T-cell (primary cell): ENCODE results near the gene SOS1. TPM values are rescaled to one million over a fixed set of nuclear protein-coding genes. Genes with fewer than 3 reads are reported as not detected.

Source experiments
- ATAC-seq, 4 experiments: fragments of 200-7000 bp in 3 of 4; fragments of 150-1000 bp in 1 of 4; cut with Tn5 transposase; replicated peaks in 1 of 4; 1 replicate in 3 of 4; 2 replicates in 1 of 4; pipeline ENCODE4 v1.10.0; 2021; ENCODE audit warnings: moderate library complexity in 3 of 4, mild to moderate bottlenecking in 2 of 4, moderate number of reproducible peaks in 1 of 4
- CTCF ChIA-PET, 2 donors: fragments of 300-600 bp; sonication (Branson Sonifier 250); formaldehyde crosslinking; loops; one replicate each; lab custom pipeline; 2022; ENCODE audit warnings: antibody characterized with exemption in 2 of 2; lab: Charles Lee
- POLR2A ChIA-PET, 2 donors: fragments of 300-600 bp; sonication (Branson Sonifier 250); formaldehyde crosslinking; loops; one replicate each; lab custom pipeline; 2022; ENCODE audit warnings: antibody characterized with exemption in 2 of 2; lab: Charles Lee
- DNase-seq, 35 experiments: peaks; one replicate each; pipeline versions ENCODE4 v3.0.0 to v3.0.0-alpha.2; 2013 to 2023
- H3K27ac ChIP-seq: one replicate; pipeline ENCODE4 v1.5.1; 2013; ENCODE audit warnings: low read length
- H3K27me3 ChIP-seq, 2 experiments: replicated peaks in 1 of 2; 1 replicate in 1 of 2; 2 replicates in 1 of 2; pipeline versions ENCODE4 v1.6.1 to v1.7.0; 2013; ENCODE audit warnings: low read length in 1 of 2, mixed read lengths in 1 of 2; ENCODE audit not compliant: control insufficient read depth in 2 of 2, insufficient read depth in 2 of 2; ENCODE audit errors: extremely low read depth in 1 of 2
- H3K36me3 ChIP-seq, 2 donors: 1 replicate in 1 of 2; 2 replicates in 1 of 2; pipeline versions ENCODE4 v1.6.1 to v1.7.0; 2013; ENCODE audit warnings: low read length in 1 of 2; ENCODE audit not compliant: control insufficient read depth in 2 of 2, insufficient read depth in 1 of 2; ENCODE audit errors: extremely low read depth in 1 of 2
- H3K4me1 ChIP-seq, 2 experiments: 1 replicate in 1 of 2; 2 replicates in 1 of 2; pipeline versions ENCODE4 v1.6.1 to v1.7.0; 2013; ENCODE audit warnings: low read length in 2 of 2, mixed read lengths in 1 of 2; ENCODE audit not compliant: insufficient read depth in 2 of 2, control insufficient read depth in 1 of 2; ENCODE audit errors: extremely low read depth in 1 of 2
- H3K4me3 ChIP-seq, 2 donors: 1 replicate in 1 of 2; 2 replicates in 1 of 2; pipeline versions ENCODE4 v1.5.1 to v1.7.0; 2013; ENCODE audit warnings: mild to moderate bottlenecking in 2 of 2, low read length in 1 of 2, moderate library complexity in 1 of 2; ENCODE audit not compliant: control insufficient read depth in 1 of 2; ENCODE audit errors: extremely low read depth in 1 of 2
- H3K9me3 ChIP-seq: 2 replicates; pipeline ENCODE4 v1.7.0; 2013
- H3K27ac Mint-ChIP-seq, 2 donors: one replicate each; pipeline ENCODE4 v1.8.0; 2020 to 2021; ENCODE audit warnings: mild to moderate bottlenecking in 2 of 2, mixed read lengths in 2 of 2
- H3K27me3 Mint-ChIP-seq, 2 donors: one replicate each; pipeline ENCODE4 v1.8.0; 2021 to 2022; ENCODE audit warnings: mixed read lengths in 2 of 2
- H3K36me3 Mint-ChIP-seq: one replicate; pipeline ENCODE4 v1.8.0; 2021; ENCODE audit warnings: mixed read lengths
- H3K4me1 Mint-ChIP-seq, 3 donors: one replicate each; pipeline ENCODE4 v1.8.0; 2020 to 2022; ENCODE audit warnings: mixed read lengths in 3 of 3, mild to moderate bottlenecking in 1 of 3
- H3K4me3 Mint-ChIP-seq, 3 donors: one replicate each; pipeline ENCODE4 v1.8.0; 2020 to 2022; ENCODE audit warnings: mild to moderate bottlenecking in 3 of 3, mixed read lengths in 3 of 3, moderate library complexity in 3 of 3
- H3K9me3 Mint-ChIP-seq, 3 donors: one replicate each; pipeline ENCODE4 v1.8.0; 2020 to 2022; ENCODE audit warnings: mixed read lengths in 3 of 3
- WGBS: methylation state at CpG from one replicate; pipeline ENCODE4 v1.1.5; 2013; ENCODE audit warnings: missing lambda C conversion rate; ENCODE audit not compliant: insufficient coverage; 5-methylcytosine and 5-hydroxymethylcytosine counted together
- total RNA-seq, 35 experiments: library from RNA in 6 of 35; stranded (reverse) in 6 of 35; fragments of 120-200 nt in 1 of 35; gene quantifications; one replicate each; pipeline versions ENCODE4 v1.2.1 to v1.2.4 and lab custom pipeline; 2013 to 2026

SOS1 gene
- total RNA-seq, 5 donors from 2014 or later (not counting 1 experiment from before 2014, with no cell fraction given) = 44.3 to 138 (median 82.9) TPM

- POLR2A ChIA-PET = interaction anchor here (0.6 to 1.2 kb wide), 5 partner anchors 12 to 1542 kb away, joined by 3 to 4 read pairs (median 4); partner anchors contain the start of gene SRSF7 (in 2 of the 2)
- peak overlapping the region; percentile 77 to 94 for H3K4me3 ChIP-seq
These were observed 3.3 kb upstream of the SOS1 start for GRCh38 chr2:39124000-39124745.

DNA sequence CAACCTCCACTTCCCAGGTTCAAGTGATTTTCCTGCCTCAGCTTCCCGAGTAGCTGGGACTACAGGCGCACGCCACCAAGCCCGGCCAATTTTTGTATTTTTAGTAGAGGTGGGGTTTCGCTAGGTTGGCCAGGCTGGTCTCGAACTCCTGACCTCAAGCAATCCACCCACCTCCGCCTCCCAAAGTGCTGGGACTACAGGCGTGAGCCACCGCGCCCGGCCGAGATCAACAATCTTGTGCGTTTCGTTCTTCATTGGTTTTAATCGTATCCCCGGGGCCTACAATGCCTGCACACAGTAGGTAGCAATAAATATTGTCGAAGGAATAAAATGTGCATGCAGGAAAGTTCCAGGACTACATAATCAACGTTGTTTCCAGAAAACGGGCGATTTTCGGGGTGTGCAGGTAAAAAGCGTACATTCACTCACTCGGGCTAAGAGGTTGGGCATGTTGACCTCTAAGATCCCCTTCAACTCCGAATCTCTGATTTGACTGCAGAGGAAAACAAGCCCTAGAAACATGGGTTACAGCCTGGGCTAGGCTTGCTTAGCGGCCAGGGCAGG lies 2.7 kb upstream of the SOS1 start:
- Histone ChIP-seq H3K4me3 (peak overlapping the region; percentile 77 to 78), H3K4me1 (peaks cover 32 to 42% of the 10 kb centered on the region in 2 experiments), H3K36me3 (no peaks in the 10 kb centered on the region), H3K27me3 (no peaks in the 10 kb centered on the region), H3K9me3 (no peaks in the 10 kb centered on the region), H3K27ac (peak overlapping the region; percentile 91)
- CTCF ChIA-PET = interaction anchor here (0.6 to 1.9 kb wide), 9 partner anchors 11 to 106 kb away, joined by 3 to 12 read pairs (median 5); no protein-coding TSS in a partner anchor
- Mint-ChIP-seq H3K9me3 (no peaks in the 10 kb centered on the region), H3K4me3 (peak overlapping the region; percentile 90 to 99 (median 93)), H3K4me1 (peaks cover 55 to 68% (median 66%) of the 10 kb centered on the region in 3 donors), H3K36me3 (peaks cover 9% of the 10 kb centered on the region), H3K27ac (peak overlapping the region; percentile 97 to 98), H3K27me3 (no peaks in the 10 kb centered on the region)
- 60% methylated on average over 16 of the region's 25 CpGs for WGBS
- DNase-seq (no peak), ATAC-seq (no peak)
- POLR2A ChIA-PET = interaction anchor here in 1 of 2 donors (0.6 kb wide), 1 partner anchor 372 kb away, joined by 4 read pairs; the partner anchor contains the start of gene SRSF7

More at GRCh38 chr2:39124000-39124745, 3.3 kb upstream of the SOS1 start:
- H3K9me3 Mint-ChIP-seq = no peaks in the 10 kb centered on the region
- ATAC-seq = peak; percentile 67 to 80 (median 70)
- H3K36me3 Mint-ChIP-seq = peaks cover 5% of the 10 kb centered on the region
- H3K9me3 ChIP-seq = no peaks in the 10 kb centered on the region
- DNase-seq = peak; percentile 87 to 98 (median 95)
- CTCF ChIA-PET = interaction anchor here (0.6 to 1.9 kb wide), 12 partner anchors 11 to 177 kb away, joined by 3 to 12 read pairs (median 4); no protein-coding TSS in a partner anchor
- H3K27me3 Mint-ChIP-seq = no peaks in the 10 kb centered on the region
- no peaks in the 10 kb centered on the region for H3K36me3 ChIP-seq
- H3K27ac Mint-ChIP-seq = peak overlapping the region; percentile 97 to 98
- H3K27me3 ChIP-seq = no peaks in the 10 kb centered on the region
- H3K4me1 ChIP-seq = peaks cover 27 to 39% of the 10 kb centered on the region in 2 experiments
- peak overlapping the region; percentile 91 for H3K27ac ChIP-seq
- under 1% methylated on average over 58 of the region's 58 CpGs for WGBS
- peaks cover 53 to 66% (median 65%) of the 10 kb centered on the region in 3 donors for H3K4me1 Mint-ChIP-seq
- H3K4me3 Mint-ChIP-seq = peak overlapping the region; percentile 90 to 99 (median 93)

GRCh38 chr2:39121523-39122063 lies 742 bp upstream of the SOS1 start:
- Mint-ChIP-seq H3K4me1 (peaks cover 57 to 72% (median 66%) of the 10 kb centered on the region in 3 donors), H3K27ac (peak overlapping the region; percentile 98), H3K4me3 (peak overlapping the region; percentile 90 to 91 (median 90)), H3K27me3 (no peaks in the 10 kb centered on the region), H3K9me3 (no peaks in the 10 kb centered on the region), H3K36me3 (peaks cover 22% of the 10 kb centered on the region)
- Histone ChIP-seq H3K27ac (peak overlapping the region; percentile 82), H3K36me3 (peaks cover 0 to 4% of the 10 kb centered on the region in 2 donors), H3K9me3 (no peaks in the 10 kb centered on the region), H3K4me3 (peak overlapping the region in 1 of 2 donors; percentile 73), H3K27me3 (no peaks in the 10 kb centered on the region), H3K4me1 (peaks cover 33 to 41% of the 10 kb centered on the region in 2 experiments)
- 75% methylated on average over 1 of the region's 7 CpGs for WGBS
- ATAC-seq (no peak), DNase-seq (peak in 1 of 35 experiments; percentile 13)
- ChIA-PET POLR2A (no interaction called here), CTCF (interaction anchor here (1.3 to 3.8 kb wide), 4 partner anchors 63 to 174 kb away, joined by 4 to 32 read pairs (median 7); no protein-coding TSS in a partner anchor)

GRCh38 chr2:39120521-39120770 lies 405 bp downstream of the SOS1 start:
- POLR2A ChIA-PET = interaction anchor here (0.6 to 1.0 kb wide), 3 partner anchors 22 to 343 kb away, joined by 3 to 14 read pairs (median 4); no protein-coding TSS in a partner anchor
- CTCF ChIA-PET = interaction anchor here (0.5 to 3.8 kb wide), 7 partner anchors 25 to 173 kb away, joined by 3 to 32 read pairs (median 4); no protein-coding TSS in a partner anchor
- Mint-ChIP-seq H3K4me1 (peaks cover 67 to 80% (median 74%) of the 10 kb centered on the region in 3 donors), H3K4me3 (peak overlapping the region in 1 of 3 donors; percentile 90), H3K36me3 (peaks cover 32% of the 10 kb centered on the region), H3K27me3 (no peaks in the 10 kb centered on the region), H3K27ac (no peak overlapping the region), H3K9me3 (no peaks in the 10 kb centered on the region)
- H3K27me3 ChIP-seq = no peaks in the 10 kb centered on the region
- under 1% methylated on average over 35 of the region's 37 CpGs for WGBS
- DNase-seq (peak in 1 of 35 experiments; percentile 1), ATAC-seq (peak in 3 of 4 experiments; percentile 12 to 25 (median 21))
- H3K4me1 ChIP-seq = peaks cover 33 to 42% of the 10 kb centered on the region in 2 experiments
- peak overlapping the region; percentile 73 to 90 for H3K4me3 ChIP-seq
- peaks cover 0 to 4% of the 10 kb centered on the region in 2 donors for H3K36me3 ChIP-seq
- H3K27ac ChIP-seq = no peak overlapping the region
- no peaks in the 10 kb centered on the region for H3K9me3 ChIP-seq

DNA sequence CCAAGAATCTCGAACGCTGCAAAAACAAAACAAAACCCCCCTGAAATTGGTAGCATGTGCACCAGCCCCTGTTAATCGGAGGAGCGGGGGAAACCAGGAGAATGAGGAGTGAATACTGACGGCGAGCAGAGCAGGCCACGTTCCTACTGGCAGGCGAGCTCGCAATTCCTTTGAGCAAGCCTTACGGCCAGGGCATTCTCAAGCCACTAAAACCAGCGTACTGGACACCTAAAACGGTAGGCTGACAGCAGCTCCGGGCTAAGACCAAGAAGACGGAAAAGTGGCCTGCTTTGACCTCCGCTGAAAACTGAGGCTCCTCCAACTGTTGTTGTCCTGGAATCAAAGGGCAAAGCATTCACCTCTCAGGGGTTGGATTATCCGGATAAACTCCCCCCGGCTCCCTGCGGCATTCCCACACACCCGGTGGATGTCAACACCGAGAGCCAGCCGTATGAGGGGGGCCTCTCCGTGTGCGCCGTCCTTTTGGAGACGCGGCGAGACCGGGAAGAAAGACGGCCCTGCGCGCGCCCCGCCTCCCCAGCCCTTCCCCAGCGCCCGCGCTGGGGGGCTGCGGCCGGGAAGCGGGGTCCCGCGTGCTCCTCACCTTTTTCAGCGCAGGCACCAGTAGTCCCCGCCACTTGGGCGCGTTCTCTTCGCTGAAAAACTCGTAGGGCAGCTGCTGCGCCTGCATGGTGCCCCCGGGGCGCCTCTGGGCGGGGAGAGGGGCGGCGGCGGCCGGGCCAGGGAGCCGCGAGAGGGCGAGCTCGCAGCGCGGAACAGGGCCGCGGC lies 925 bp downstream of the SOS1 start:
- ChIA-PET POLR2A (interaction anchor here (0.6 to 1.0 kb wide), 3 partner anchors 23 to 343 kb away, joined by 3 to 14 read pairs (median 4); no protein-coding TSS in a partner anchor), CTCF (interaction anchor here (0.5 to 3.8 kb wide), 8 partner anchors 23 to 173 kb away, joined by 3 to 32 read pairs (median 4); no protein-coding TSS in a partner anchor)
- Mint-ChIP-seq H3K4me3 (peak overlapping the region; percentile 90 to 98 (median 93)), H3K36me3 (peaks cover 34% of the 10 kb centered on the region), H3K27me3 (no peaks in the 10 kb centered on the region), H3K27ac (peak overlapping the region; percentile 93), H3K9me3 (no peaks in the 10 kb centered on the region), H3K4me1 (peaks cover 65 to 78% (median 73%) of the 10 kb centered on the region in 3 donors)
- Histone ChIP-seq H3K4me3 (peak overlapping the region; percentile 73 to 90), H3K27me3 (no peaks in the 10 kb centered on the region), H3K9me3 (no peaks in the 10 kb centered on the region), H3K4me1 (peaks cover 30 to 44% of the 10 kb centered on the region in 2 experiments), H3K36me3 (peaks cover 0 to 4% of the 10 kb centered on the region in 2 donors), H3K27ac (peak overlapping the region; percentile 35)
- peak; percentile 8 to 72 (median 42) for DNase-seq
- 0% methylated on average over 59 of the region's 63 CpGs for WGBS
- peak; percentile 39 to 55 (median 53) for ATAC-seq
